Activated naive CD4-positive, alpha-beta T cell treated with anti-CD3 and anti-CD28 coated beads for 36 hours (primary cell): ENCODE data around the gene ZNG1A. TPM values are rescaled to one million over a fixed set of nuclear protein-coding genes. Genes with fewer than 3 reads are reported as not detected.
"Not testable (repeated sequence)": the region's sequence is repeated elsewhere in the genome, so short reads cannot be mapped to it uniquely, and the experiment has no call there.

ENCODE experiments used
- CTCF ChIA-PET: fragments of 350-600 bp; sonication (Branson Sonifier 250); formaldehyde crosslinking; loops from one replicate; lab custom pipeline; 2021; ENCODE audit warnings: antibody characterized with exemption; lab: Charles Lee
- DNase-seq: peaks from one replicate; pipeline ENCODE4 v3.0.0-alpha.2; 2020
- H3K27ac Mint-ChIP-seq: one replicate; pipeline ENCODE4 v1.8.0; 2021; ENCODE audit warnings: mild to moderate bottlenecking, mixed read lengths
- H3K27me3 Mint-ChIP-seq: one replicate; pipeline ENCODE4 v1.8.0; 2021; ENCODE audit warnings: low read depth, mixed read lengths
- H3K36me3 Mint-ChIP-seq: one replicate; pipeline ENCODE4 v1.8.0; 2021; ENCODE audit warnings: low read depth, mixed read lengths
- H3K4me1 Mint-ChIP-seq: one replicate; pipeline ENCODE4 v1.8.0; 2021; ENCODE audit warnings: low read depth, mixed read lengths
- H3K4me3 Mint-ChIP-seq: one replicate; pipeline ENCODE4 v1.8.0; 2021; ENCODE audit warnings: mild to moderate bottlenecking, moderate library complexity, mixed read lengths
- H3K9me3 Mint-ChIP-seq: one replicate; pipeline ENCODE4 v1.8.0; 2021; ENCODE audit warnings: mixed read lengths
- intact Hi-C: fragments of 100-400 bp; cut with micrococcal nuclease; formaldehyde crosslinking; loops from one replicate; pipeline ENCODE4 v1.15.1; 2023
- total RNA-seq, 2 experiments: library from RNA; stranded (reverse); gene quantifications; one replicate each; pipeline ENCODE4 v1.2.3, GENCODE V29; 2021

ZNG1A gene
- total RNA-seq: 10 to 100 TPM; 27.9 to 31.4 TPM

- Mint-ChIP-seq H3K27ac (peak within 1 kb of the TSS; percentile 87), H3K4me3 (peak within 1 kb of the TSS; percentile 82)
- CTCF ChIA-PET, H3K36me3 Mint-ChIP-seq, H3K27me3 Mint-ChIP-seq, H3K4me1 Mint-ChIP-seq, H3K9me3 Mint-ChIP-seq: not testable (repeated sequence)
- intact Hi-C loops: loop anchor here (5.0 kb wide), 1 partner anchor 128 kb away; no protein-coding TSS in a partner anchor
- peak; percentile 92 for DNase-seq
These were observed at the start of gene ZNG1A for GRCh38 chr9:178970-179383. Gene ZNG1A, minus strand, starts transcription at chr9:179056. Its CDS starts 87 bp downstream, at chr9:178969.

GRCh38 chr9:227860-228259 is 49.0 kb upstream of the ZNG1A start:
- Mint-ChIP-seq H3K4me3 (no peak overlapping the region), H3K9me3 (peaks cover 1% of the 10 kb centered on the region), H3K27me3 (no peaks in the 10 kb centered on the region), H3K36me3 (no peaks in the 10 kb centered on the region), H3K27ac (no peak overlapping the region), H3K4me1 (no peaks in the 10 kb centered on the region)
- DNase-seq: no peak
- intact Hi-C loops: no loop called here
- CTCF ChIA-PET: no interaction called here

- CTCF ChIA-PET: no interaction called here
- intact Hi-C loops: no loop called here
- Mint-ChIP-seq H3K9me3 (no peaks in the 10 kb centered on the region), H3K36me3 (no peaks in the 10 kb centered on the region), H3K4me3 (no peak overlapping the region), H3K27me3 (no peaks in the 10 kb centered on the region), H3K4me1 (peaks cover 3% of the 10 kb centered on the region), H3K27ac (no peak overlapping the region)
- DNase-seq: peak; percentile 8
These were observed 46.0 kb upstream of the ZNG1A start for GRCh38 chr9:224582-225520.

- intact Hi-C loops: no loop called here
- CTCF ChIA-PET: no interaction called here
- H3K27me3 Mint-ChIP-seq: no peaks in the 10 kb centered on the region
These were observed 45.2 kb upstream of the ZNG1A start for GRCh38 chr9:224026-224425.

GRCh38 chr9:223152-223551 is 44.3 kb upstream of the ZNG1A start:
- DNase-seq: no peak
- no peaks in the 10 kb centered on the region for H3K9me3 Mint-ChIP-seq
- no peak overlapping the region for H3K27ac Mint-ChIP-seq
- intact Hi-C loops: no loop called here
- H3K4me3 Mint-ChIP-seq: no peak overlapping the region
- H3K27me3 Mint-ChIP-seq: no peaks in the 10 kb centered on the region
- CTCF ChIA-PET: no interaction called here
- H3K36me3 Mint-ChIP-seq: no peaks in the 10 kb centered on the region
- peaks cover 3% of the 10 kb centered on the region for H3K4me1 Mint-ChIP-seq

More at GRCh38 chr9:224026-224425, 45.2 kb upstream of the ZNG1A start:
- H3K9me3 Mint-ChIP-seq: no peaks in the 10 kb centered on the region
- H3K36me3 Mint-ChIP-seq: no peaks in the 10 kb centered on the region
- H3K27ac Mint-ChIP-seq: no peak overlapping the region
- peaks cover 3% of the 10 kb centered on the region for H3K4me1 Mint-ChIP-seq
- no peak overlapping the region for H3K4me3 Mint-ChIP-seq
- no peak for DNase-seq

GRCh38 chr9:221989-222776 is 43.3 kb upstream of the ZNG1A start:
- Mint-ChIP-seq H3K27me3 (peaks cover 2% of the 10 kb centered on the region), H3K27ac (no peak overlapping the region), H3K36me3 (no peaks in the 10 kb centered on the region), H3K4me1 (peaks cover 3% of the 10 kb centered on the region), H3K9me3 (no peaks in the 10 kb centered on the region), H3K4me3 (no peak overlapping the region)
- CTCF ChIA-PET: interaction anchor here (0.6 to 0.7 kb wide), 4 partner anchors 15 to 518 kb away, joined by 3 to 4 read pairs (median 3); no protein-coding TSS in a partner anchor
- no peak for DNase-seq
- intact Hi-C loops: no loop called here

GRCh38 chr9:219670-220365 is 41.0 kb upstream of the ZNG1A start:
- intact Hi-C loops: no loop called here
- CTCF ChIA-PET: interaction anchor here (0.7 kb wide), 1 partner anchor 359 kb away, joined by 6 read pairs; no protein-coding TSS in a partner anchor
- no peak for DNase-seq
- Mint-ChIP-seq H3K27ac (no peak overlapping the region), H3K4me3 (no peak overlapping the region), H3K27me3 (peaks cover 9% of the 10 kb centered on the region), H3K4me1 (peaks cover 6% of the 10 kb centered on the region), H3K36me3 (no peaks in the 10 kb centered on the region), H3K9me3 (no peaks in the 10 kb centered on the region)

GRCh38 chr9:219036-219435 is 40.2 kb upstream of the ZNG1A start:
- H3K4me1 Mint-ChIP-seq, CTCF ChIA-PET, H3K27me3 Mint-ChIP-seq, H3K36me3 Mint-ChIP-seq, intact Hi-C loops, DNase-seq, H3K27ac Mint-ChIP-seq, H3K9me3 Mint-ChIP-seq, H3K4me3 Mint-ChIP-seq: not testable (repeated sequence)

GRCh38 chr9:217950-218349 is 39.1 kb upstream of the ZNG1A start:
- intact Hi-C loops: no loop called here
- DNase-seq: no peak
- CTCF ChIA-PET: no interaction called here
- H3K36me3 Mint-ChIP-seq: no peaks in the 10 kb centered on the region
- no peak overlapping the region for H3K27ac Mint-ChIP-seq
- H3K9me3 Mint-ChIP-seq: no peaks in the 10 kb centered on the region
- peaks cover 9% of the 10 kb centered on the region for H3K27me3 Mint-ChIP-seq
- H3K4me1 Mint-ChIP-seq: peaks cover 6% of the 10 kb centered on the region
- no peak overlapping the region for H3K4me3 Mint-ChIP-seq

GRCh38 chr9:216866-217265 is 38.0 kb upstream of the ZNG1A start:
- Mint-ChIP-seq H3K36me3 (no peaks in the 10 kb centered on the region), H3K27me3 (peaks cover 9% of the 10 kb centered on the region), H3K4me3 (no peak overlapping the region), H3K4me1 (peaks cover 3% of the 10 kb centered on the region), H3K27ac (no peak overlapping the region), H3K9me3 (no peaks in the 10 kb centered on the region)
- DNase-seq: no peak
- intact Hi-C loops: no loop called here
- CTCF ChIA-PET: interaction anchor here (0.6 kb wide), 1 partner anchor 131 kb away, joined by 3 read pairs; no protein-coding TSS in a partner anchor

- Mint-ChIP-seq H3K36me3 (no peaks in the 10 kb centered on the region), H3K9me3 (no peaks in the 10 kb centered on the region), H3K27me3 (peaks cover 9% of the 10 kb centered on the region), H3K4me1 (peaks cover 3% of the 10 kb centered on the region), H3K27ac (no peak overlapping the region), H3K4me3 (peak overlapping the region; percentile 76)
- intact Hi-C loops: loop anchor here (1.0 kb wide), 2 partner anchors 57 to 92 kb away; no protein-coding TSS in a partner anchor
- DNase-seq: no peak
- CTCF ChIA-PET: interaction anchor here (0.6 to 2.3 kb wide), 4 partner anchors 69 to 389 kb away, joined by 3 to 8 read pairs (median 4); no protein-coding TSS in a partner anchor
These were observed 36.8 kb upstream of the ZNG1A start for GRCh38 chr9:215631-216155.
